Measurements from ENCODE around the gene WNT10A.
A peak's percentile ranks its signal among the peaks of the same experiment; 100 is the strongest.

Gene WNT10A

DNA sequence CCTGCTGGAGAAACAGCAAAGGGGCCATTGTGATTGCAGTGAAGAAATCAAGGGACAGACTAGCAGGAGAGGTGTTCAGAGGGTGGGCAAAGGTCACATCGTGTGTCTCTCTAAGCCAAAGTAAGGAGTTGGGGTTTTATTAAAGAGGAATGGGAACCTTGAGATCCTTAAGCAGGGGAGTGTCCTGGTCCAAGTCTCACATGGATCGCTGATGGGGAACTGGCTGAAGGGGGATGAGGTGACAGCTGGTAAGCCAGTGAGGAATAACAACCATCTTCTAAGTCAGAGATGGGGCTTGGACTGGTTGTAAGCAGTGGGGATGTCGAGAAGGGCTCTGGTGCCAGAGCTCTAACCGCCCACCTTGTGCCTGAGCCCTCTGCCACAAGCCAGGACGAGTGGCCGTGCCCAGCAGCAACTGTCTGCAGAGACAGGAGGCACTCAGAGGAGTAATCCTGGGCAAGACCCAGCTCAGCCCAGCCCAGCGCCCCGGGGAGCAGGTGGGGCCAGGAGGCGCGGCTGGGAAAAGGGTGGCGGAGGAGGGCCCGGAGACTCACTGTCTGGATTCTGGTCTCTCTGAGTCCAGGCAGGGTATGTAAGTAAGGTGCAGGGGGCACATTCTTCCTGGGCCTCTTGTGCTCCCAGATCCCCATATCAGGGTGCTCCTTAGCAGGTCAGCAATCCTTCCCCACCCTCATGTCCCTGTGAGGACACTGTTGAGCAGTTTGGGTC is 13.7 kb downstream of the WNT10A start:
- TF ChIP-seq, protein P1, sequence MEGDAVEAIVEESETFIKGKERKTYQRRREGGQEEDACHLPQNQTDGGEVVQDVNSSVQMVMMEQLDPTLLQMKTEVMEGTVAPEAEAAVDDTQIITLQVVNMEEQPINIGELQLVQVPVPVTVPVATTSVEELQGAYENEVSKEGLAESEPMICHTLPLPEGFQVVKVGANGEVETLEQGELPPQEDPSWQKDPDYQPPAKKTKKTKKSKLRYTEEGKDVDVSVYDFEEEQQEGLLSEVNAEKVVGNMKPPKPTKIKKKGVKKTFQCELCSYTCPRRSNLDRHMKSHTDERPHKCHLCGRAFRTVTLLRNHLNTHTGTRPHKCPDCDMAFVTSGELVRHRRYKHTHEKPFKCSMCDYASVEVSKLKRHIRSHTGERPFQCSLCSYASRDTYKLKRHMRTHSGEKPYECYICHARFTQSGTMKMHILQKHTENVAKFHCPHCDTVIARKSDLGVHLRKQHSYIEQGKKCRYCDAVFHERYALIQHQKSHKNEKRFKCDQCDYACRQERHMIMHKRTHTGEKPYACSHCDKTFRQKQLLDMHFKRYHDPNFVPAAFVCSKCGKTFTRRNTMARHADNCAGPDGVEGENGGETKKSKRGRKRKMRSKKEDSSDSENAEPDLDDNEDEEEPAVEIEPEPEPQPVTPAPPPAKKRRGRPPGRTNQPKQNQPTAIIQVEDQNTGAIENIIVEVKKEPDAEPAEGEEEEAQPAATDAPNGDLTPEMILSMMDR (IDR thresholded peaks at IDR 0.05; ENCODE audit: borderline replicate concordance, insufficient read depth, low read depth, low read length), result no peak
- peak overlapping the region; percentile 54 for H3K4me3 ChIP-seq (ENCODE audit: low read depth, low read length)

DNA sequence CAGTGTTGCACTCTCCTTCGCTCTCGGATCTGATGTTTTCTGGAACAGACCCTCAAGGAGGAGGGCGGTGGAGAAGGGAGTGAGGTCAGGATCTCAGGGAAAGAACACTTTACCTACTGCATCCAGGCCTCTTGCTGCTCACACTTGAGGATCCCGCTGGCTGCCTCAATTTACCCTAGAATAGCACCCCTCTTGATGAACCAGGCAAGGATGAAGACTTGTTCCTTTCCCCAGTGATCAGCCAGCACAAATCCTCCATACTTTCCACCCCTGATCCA is 14.2 kb downstream of the WNT10A start:
- H3K4me3 ChIP-seq (ENCODE audit: low read depth, low read length), result no peak overlapping the region
- TF ChIP-seq, protein P1 (IDR thresholded peaks at IDR 0.05; ENCODE audit: borderline replicate concordance, insufficient read depth, low read depth, low read length), result no peak

DNA sequence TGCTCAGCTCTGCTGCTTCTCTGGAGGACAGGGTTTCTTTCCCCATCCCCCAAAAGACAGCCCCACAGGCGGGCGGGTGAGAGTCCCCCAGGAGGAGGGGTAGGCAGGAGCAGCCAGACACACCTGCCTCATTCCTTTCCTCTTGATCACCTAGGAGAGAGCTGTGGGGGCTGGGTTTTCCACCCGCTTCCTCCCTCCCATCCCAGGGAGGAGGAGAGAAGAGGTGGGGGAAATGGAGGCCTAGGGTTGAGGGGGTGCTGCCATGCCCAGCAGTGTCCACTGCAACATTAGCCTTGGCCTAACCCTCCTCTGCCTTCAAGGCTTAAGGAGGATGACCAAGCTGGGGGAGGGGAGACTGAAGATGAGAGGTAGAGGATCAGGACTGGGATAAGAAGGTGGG is 14.7 kb downstream of the WNT10A start:
- H3K4me3 ChIP-seq (ENCODE audit: low read depth, low read length), result no peak overlapping the region
- TF ChIP-seq, protein P1 (IDR thresholded peaks at IDR 0.05; ENCODE audit: borderline replicate concordance, insufficient read depth, low read depth, low read length), result no peak

DNA sequence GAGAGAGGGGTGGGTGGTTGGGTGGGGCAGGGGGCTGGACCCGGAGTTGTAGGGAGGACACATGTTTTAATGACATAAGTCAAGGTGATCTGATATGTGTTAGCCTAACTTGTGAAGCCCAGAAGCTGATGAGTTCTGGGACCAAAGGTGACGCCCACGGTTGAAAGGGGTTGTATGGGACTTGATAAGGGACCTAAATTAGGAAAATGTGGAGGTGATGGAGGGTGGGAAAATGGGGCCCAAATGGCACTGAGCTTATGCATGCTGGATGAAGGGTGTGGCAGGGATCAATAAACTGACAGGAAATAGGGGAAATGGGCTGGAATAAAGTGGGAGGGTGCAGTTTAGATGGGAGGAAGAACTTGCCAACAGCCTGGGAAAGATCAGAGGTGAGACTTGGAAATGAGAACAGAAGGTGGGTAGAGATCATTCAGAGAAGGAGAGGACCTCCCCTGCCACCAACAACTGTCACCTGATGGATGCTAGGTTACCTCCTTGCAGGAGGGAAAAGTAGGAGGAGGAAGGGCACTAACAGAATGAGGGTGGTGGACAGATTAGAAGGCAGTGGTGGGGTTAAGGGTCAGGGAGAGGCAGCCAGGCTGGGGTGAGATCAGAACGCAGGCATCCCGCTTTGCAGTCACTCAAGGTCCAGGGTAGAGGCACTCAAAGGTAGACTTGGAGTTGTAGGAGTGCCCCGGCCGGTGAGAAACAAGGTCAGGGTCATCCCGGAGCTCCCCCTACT is 15.3 kb downstream of the WNT10A start:
- TF ChIP-seq, protein P1 (IDR thresholded peaks at IDR 0.05; ENCODE audit: borderline replicate concordance, insufficient read depth, low read depth, low read length), result no peak
- H3K4me3 ChIP-seq (ENCODE audit: low read depth, low read length), result no peak overlapping the region

DNA sequence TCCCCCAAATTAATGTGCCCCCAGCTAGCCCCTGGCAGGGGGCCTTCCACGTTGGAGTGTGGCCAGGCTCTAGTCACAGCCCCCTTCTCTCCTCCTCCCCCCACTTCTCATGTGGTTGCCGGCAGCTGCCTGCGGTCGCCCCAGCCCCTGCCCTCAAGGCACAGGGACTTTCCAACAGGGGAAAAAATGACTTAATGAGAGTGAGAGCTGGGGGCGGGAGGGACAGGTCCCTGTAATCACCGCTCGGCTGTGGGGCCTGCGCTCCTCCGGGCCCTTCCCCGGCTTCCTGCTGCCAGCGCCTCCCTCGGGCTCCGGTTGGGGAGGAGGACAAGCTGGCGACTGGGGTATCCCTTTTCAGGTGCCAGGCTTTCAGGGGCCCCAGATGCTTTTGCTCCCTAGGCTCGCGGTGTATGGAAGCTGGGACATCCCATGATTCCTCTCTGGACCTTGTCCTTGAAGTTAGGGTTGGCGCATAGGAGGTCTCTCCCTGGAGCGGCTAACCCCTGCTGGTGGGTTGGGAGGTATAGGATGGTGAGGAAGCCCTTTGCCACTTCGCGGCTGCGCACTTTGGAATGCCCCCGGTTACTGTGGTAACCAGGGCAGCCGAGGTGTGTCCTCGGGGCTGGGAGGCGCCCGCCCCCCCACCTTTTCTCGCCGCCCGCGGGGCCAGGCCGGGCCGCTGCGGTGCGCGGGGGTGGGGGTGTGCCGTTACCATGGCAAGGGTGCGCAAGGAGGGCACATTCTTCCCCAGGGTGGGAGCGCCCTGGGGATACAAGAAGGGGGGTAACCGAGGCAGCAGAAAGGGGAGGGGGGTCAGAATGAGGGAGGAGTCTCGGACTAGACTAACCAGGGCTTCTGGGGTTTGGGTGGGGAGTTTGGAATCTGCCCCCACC is 16.1 kb downstream of the WNT10A start:
- H3K4me3 ChIP-seq (ENCODE audit: low read depth, low read length), result peak overlapping the region; percentile 55
- TF ChIP-seq, protein P1 (IDR thresholded peaks at IDR 0.05; ENCODE audit: borderline replicate concordance, insufficient read depth, low read depth, low read length), result no peak

DNA sequence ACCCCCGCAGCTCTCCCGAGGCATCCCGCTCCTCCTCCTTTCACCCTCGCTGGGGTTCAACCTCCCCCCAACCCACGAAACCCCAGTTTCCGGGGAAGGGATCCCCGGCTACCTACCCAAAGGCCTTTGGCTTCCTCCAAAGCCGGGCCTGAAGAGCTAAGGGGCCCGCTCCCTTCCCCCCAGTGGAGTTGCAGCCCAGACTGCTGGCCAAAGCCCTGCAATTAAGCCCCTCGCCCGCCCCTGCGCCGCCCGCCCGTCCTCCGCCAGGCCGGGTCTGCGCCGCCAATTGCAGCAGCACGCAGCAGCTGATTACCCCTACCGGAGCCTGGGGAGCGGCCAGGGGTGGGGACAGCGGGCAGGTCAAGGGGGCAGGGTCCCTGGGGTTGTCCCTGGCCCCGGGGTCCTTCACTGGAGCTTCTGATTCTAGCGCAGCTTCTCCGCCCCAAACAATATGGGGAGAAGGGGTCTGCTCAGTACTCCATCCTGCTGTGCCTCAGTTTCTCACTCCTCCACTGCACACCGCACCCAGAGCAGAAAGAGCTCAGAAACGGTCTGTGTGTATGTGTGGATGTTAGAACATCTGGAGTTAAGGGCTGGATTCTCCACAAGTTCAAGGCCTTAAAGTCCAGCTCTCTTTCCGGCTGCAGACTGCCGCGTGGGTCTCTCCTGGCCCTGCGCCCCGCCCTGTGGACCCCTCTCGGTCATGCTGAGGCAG is 16.9 kb downstream of the WNT10A start:
- H3K4me3 ChIP-seq (ENCODE audit: low read depth, low read length), result peak overlapping the region; percentile 55
- TF ChIP-seq, protein P1 (IDR thresholded peaks at IDR 0.05; ENCODE audit: borderline replicate concordance, insufficient read depth, low read depth, low read length), result no peak
